ENCODE data around the gene IL36RN.

Gene IL36RN

GRCh38 chr2:113075600-113075999 is 16.6 kb downstream of the IL36RN start:
- Mint-ChIP-seq H3K27me3 (peaks cover 2% of the 10 kb centered on the region), H3K36me3 (ENCODE audit: low read depth) (no peaks in the 10 kb centered on the region), H3K27ac (no peak overlapping the region), H3K4me1 (ENCODE audit: low read depth) (peaks cover 10% of the 10 kb centered on the region), H3K9me3 (no peaks in the 10 kb centered on the region), H3K4me3 (no peak overlapping the region)

GRCh38 chr2:113076954-113077669 is 18.1 kb downstream of the IL36RN start:
- peaks cover 14% of the 10 kb centered on the region for H3K4me1 Mint-ChIP-seq (ENCODE audit: low read depth)
- H3K27me3 Mint-ChIP-seq: peaks cover 6% of the 10 kb centered on the region
- H3K36me3 Mint-ChIP-seq (ENCODE audit: low read depth): no peaks in the 10 kb centered on the region
- H3K4me3 Mint-ChIP-seq: no peak overlapping the region
- no peaks in the 10 kb centered on the region for H3K9me3 Mint-ChIP-seq
- H3K27ac Mint-ChIP-seq: no peak overlapping the region

GRCh38 chr2:113077921-113078320 is 18.9 kb downstream of the IL36RN start:
- Mint-ChIP-seq H3K4me3 (no peak overlapping the region), H3K27me3 (peaks cover 6% of the 10 kb centered on the region), H3K4me1 (ENCODE audit: low read depth) (peaks cover 18% of the 10 kb centered on the region), H3K27ac (no peak overlapping the region), H3K36me3 (ENCODE audit: low read depth) (no peaks in the 10 kb centered on the region), H3K9me3 (no peaks in the 10 kb centered on the region)

GRCh38 chr2:113078350-113078839 is 19.4 kb downstream of the IL36RN start:
- Mint-ChIP-seq H3K9me3 (no peaks in the 10 kb centered on the region), H3K27ac (no peak overlapping the region), H3K27me3 (peaks cover 6% of the 10 kb centered on the region), H3K4me3 (no peak overlapping the region), H3K4me1 (ENCODE audit: low read depth) (peaks cover 23% of the 10 kb centered on the region), H3K36me3 (ENCODE audit: low read depth) (no peaks in the 10 kb centered on the region)

- H3K27me3 Mint-ChIP-seq: peaks cover 6% of the 10 kb centered on the region
- no peaks in the 10 kb centered on the region for H3K36me3 Mint-ChIP-seq (ENCODE audit: low read depth)
- no peak overlapping the region for H3K27ac Mint-ChIP-seq
- H3K4me3 Mint-ChIP-seq: no peak overlapping the region
- H3K4me1 Mint-ChIP-seq (ENCODE audit: low read depth): peaks cover 28% of the 10 kb centered on the region
- H3K9me3 Mint-ChIP-seq: no peaks in the 10 kb centered on the region
Observed at GRCh38 chr2:113079131-113079530, 20.1 kb downstream of the IL36RN start.

GRCh38 chr2:113080134-113080533 is 21.1 kb downstream of the IL36RN start:
- Mint-ChIP-seq H3K36me3 (ENCODE audit: low read depth) (no peaks in the 10 kb centered on the region), H3K4me3 (no peak overlapping the region), H3K27ac (no peak overlapping the region), H3K9me3 (no peaks in the 10 kb centered on the region), H3K4me1 (ENCODE audit: low read depth) (peaks cover 25% of the 10 kb centered on the region), H3K27me3 (peaks cover 11% of the 10 kb centered on the region)

GRCh38 chr2:113081488-113082210 is 22.7 kb downstream of the IL36RN start:
- Mint-ChIP-seq H3K4me3 (no peak overlapping the region), H3K27ac (no peak overlapping the region), H3K36me3 (ENCODE audit: low read depth) (no peaks in the 10 kb centered on the region), H3K9me3 (no peaks in the 10 kb centered on the region), H3K27me3 (peaks cover 14% of the 10 kb centered on the region), H3K4me1 (ENCODE audit: low read depth) (peaks cover 26% of the 10 kb centered on the region)

GRCh38 chr2:113083296-113083695 is 24.3 kb downstream of the IL36RN start:
- no peaks in the 10 kb centered on the region for H3K9me3 Mint-ChIP-seq
- H3K4me1 Mint-ChIP-seq (ENCODE audit: low read depth): peaks cover 26% of the 10 kb centered on the region
- peak overlapping the region; percentile 1 for H3K4me3 Mint-ChIP-seq
- H3K27me3 Mint-ChIP-seq: peaks cover 14% of the 10 kb centered on the region
- H3K27ac Mint-ChIP-seq: peak overlapping the region; percentile 85
- H3K36me3 Mint-ChIP-seq (ENCODE audit: low read depth): no peaks in the 10 kb centered on the region

- Mint-ChIP-seq H3K9me3 (no peaks in the 10 kb centered on the region), H3K4me3 (no peak overlapping the region), H3K4me1 (ENCODE audit: low read depth) (peaks cover 26% of the 10 kb centered on the region), H3K27ac (no peak overlapping the region), H3K36me3 (ENCODE audit: low read depth) (no peaks in the 10 kb centered on the region), H3K27me3 (peaks cover 14% of the 10 kb centered on the region)
Observed at GRCh38 chr2:113084249-113085000, 25.4 kb downstream of the IL36RN start.

GRCh38 chr2:113085542-113085941 is 26.5 kb downstream of the IL36RN start:
- Mint-ChIP-seq H3K4me1 (ENCODE audit: low read depth) (peaks cover 26% of the 10 kb centered on the region), H3K27ac (no peak overlapping the region), H3K27me3 (peaks cover 13% of the 10 kb centered on the region), H3K36me3 (ENCODE audit: low read depth) (no peaks in the 10 kb centered on the region), H3K4me3 (no peak overlapping the region), H3K9me3 (no peaks in the 10 kb centered on the region)

GRCh38 chr2:113088213-113088992 is 29.4 kb downstream of the IL36RN start:
- Mint-ChIP-seq H3K4me1 (ENCODE audit: low read depth) (peaks cover 14% of the 10 kb centered on the region), H3K36me3 (ENCODE audit: low read depth) (no peaks in the 10 kb centered on the region), H3K27ac (no peak overlapping the region), H3K9me3 (no peaks in the 10 kb centered on the region), H3K4me3 (no peak overlapping the region), H3K27me3 (peaks cover 8% of the 10 kb centered on the region)

- peaks cover 8% of the 10 kb centered on the region for H3K4me1 Mint-ChIP-seq (ENCODE audit: low read depth)
- no peaks in the 10 kb centered on the region for H3K36me3 Mint-ChIP-seq (ENCODE audit: low read depth)
- no peak overlapping the region for H3K4me3 Mint-ChIP-seq
- H3K27ac Mint-ChIP-seq: no peak overlapping the region
- no peaks in the 10 kb centered on the region for H3K9me3 Mint-ChIP-seq
- peaks cover 5% of the 10 kb centered on the region for H3K27me3 Mint-ChIP-seq
Observed at GRCh38 chr2:113089916-113090315, 30.9 kb downstream of the IL36RN start.

GRCh38 chr2:113091231-113091896 is 32.4 kb downstream of the IL36RN start:
- no peaks in the 10 kb centered on the region for H3K4me1 Mint-ChIP-seq (ENCODE audit: low read depth)
- no peak overlapping the region for H3K27ac Mint-ChIP-seq
- no peaks in the 10 kb centered on the region for H3K36me3 Mint-ChIP-seq (ENCODE audit: low read depth)
- H3K9me3 Mint-ChIP-seq: peaks cover 6% of the 10 kb centered on the region
- H3K4me3 Mint-ChIP-seq: no peak overlapping the region
- H3K27me3 Mint-ChIP-seq: no peaks in the 10 kb centered on the region

All from stimulated activated naive CD8-positive, alpha-beta T cell treated with anti-CD3 and anti-CD28 coated beads, Interleukin-15, Interleukin-2, amounts not matched to agents 100 ng/mL and 50 ng/mL, for 24 hours (primary cell).